A673 (cell line): ENCODE data around the gene EFCAB6. TPM values are rescaled to one million over a fixed set of nuclear protein-coding genes. Genes with fewer than 3 reads are reported as not detected.

Experiments
- BruUV-seq: library from RNA; stranded (reverse); fragments of 400-500 nt; replicated peaks from 2 replicates; lab custom pipeline; 2021; lab: Mats Ljungman, UMichigan
- CTCF ChIA-PET: fragments of 300-600 bp; sonication (Branson Sonifier 250); formaldehyde crosslinking; loops from one replicate; lab custom pipeline; 2022; ENCODE audit warnings: antibody characterized with exemption; lab: Charles Lee
- POLR2A ChIA-PET: fragments of 300-600 bp; sonication (Branson Sonifier 250); formaldehyde crosslinking; loops from one replicate; lab custom pipeline; 2022; ENCODE audit warnings: antibody characterized with exemption; ENCODE audit not compliant: low non-redundant PET; lab: Charles Lee
- DNase-seq: peaks from one replicate; pipeline ENCODE4 v3.0.0-alpha.2; 2015; ENCODE audit warnings: low spot score
- H3K27ac ChIP-seq: fragments of 200-600 bp; sonication (generic); 2 replicates; pipeline ENCODE4 v1.5.1; 2016; ENCODE audit warnings: mixed run types, low read depth, mild to moderate bottlenecking, mixed read lengths, antibody characterized with exemption, low read length; ENCODE audit not compliant: poor library complexity, severe bottlenecking
- H3K27me3 ChIP-seq: fragments of 200-600 bp; sonication (generic); replicated peaks from 2 replicates; pipeline ENCODE4 v1.6.1; 2017; ENCODE audit warnings: mixed run types, low read depth, mild to moderate bottlenecking, mixed read lengths, antibody characterized with exemption, low read length; ENCODE audit not compliant: insufficient read depth, poor library complexity
- H3K36me3 ChIP-seq: fragments of 200-600 bp; sonication (generic); 2 replicates; pipeline ENCODE4 v1.6.1; 2016; ENCODE audit warnings: mixed run types, mild to moderate bottlenecking, mixed read lengths, antibody characterized with exemption, low read length; ENCODE audit not compliant: insufficient read depth, poor library complexity, severe bottlenecking
- H3K4me1 ChIP-seq: fragments of 200-600 bp; sonication (generic); 2 replicates; pipeline ENCODE4 v1.6.1; 2017; ENCODE audit warnings: mixed run types, mild to moderate bottlenecking, mixed read lengths, antibody characterized with exemption, low read length; ENCODE audit not compliant: insufficient read depth, poor library complexity, severe bottlenecking
- H3K4me3 ChIP-seq: fragments of 200-600 bp; sonication (generic); 2 replicates; pipeline ENCODE4 v1.5.1; 2016; ENCODE audit warnings: low read depth, mixed run types, mild to moderate bottlenecking, mixed read lengths, low read length; ENCODE audit not compliant: poor library complexity, severe bottlenecking
- H3K9me3 ChIP-seq: fragments of 200-600 bp; sonication (generic); 2 replicates; pipeline ENCODE4 v1.6.1; 2016; ENCODE audit warnings: mixed run types, low read depth, mild to moderate bottlenecking, mixed read lengths, antibody characterized with exemption, low read length; ENCODE audit not compliant: poor library complexity, severe bottlenecking
- EZH2 ChIP-seq: fragments of 200-600 bp; sonication (generic); IDR thresholded peaks from 2 replicates; pipeline ENCODE4 v1.6.1; 2017; ENCODE audit warnings: borderline replicate concordance, low read depth, mild to moderate bottlenecking, mixed read lengths, antibody characterized with exemption, low read length; ENCODE audit not compliant: poor library complexity, severe bottlenecking
- intact Hi-C: fragments of 100-400 bp; cut with micrococcal nuclease; formaldehyde crosslinking; loops from one replicate; pipeline ENCODE4 v1.10.0; 2022; ENCODE audit not compliant: unreplicated experiment
- total RNA-seq: library from RNA; stranded (reverse); gene quantifications from 2 replicates; pipeline ENCODE4 v1.2.3, GENCODE V29; 2021
- TF ChIP-seq, protein P1 (sequence below): fragments of 300-800, 200-600 bp; sonication (generic); conservative IDR thresholded peaks from 2 replicates; pipeline ENCODE4 v1.5.1; 2017; ENCODE audit warnings: low read depth, mild to moderate bottlenecking, antibody characterized with exemption, low read length, moderate library complexity, mixed read lengths

EFCAB6 gene
- total RNA-seq, 1 experiment from 2014 or later: 0.41 TPM

DNA sequence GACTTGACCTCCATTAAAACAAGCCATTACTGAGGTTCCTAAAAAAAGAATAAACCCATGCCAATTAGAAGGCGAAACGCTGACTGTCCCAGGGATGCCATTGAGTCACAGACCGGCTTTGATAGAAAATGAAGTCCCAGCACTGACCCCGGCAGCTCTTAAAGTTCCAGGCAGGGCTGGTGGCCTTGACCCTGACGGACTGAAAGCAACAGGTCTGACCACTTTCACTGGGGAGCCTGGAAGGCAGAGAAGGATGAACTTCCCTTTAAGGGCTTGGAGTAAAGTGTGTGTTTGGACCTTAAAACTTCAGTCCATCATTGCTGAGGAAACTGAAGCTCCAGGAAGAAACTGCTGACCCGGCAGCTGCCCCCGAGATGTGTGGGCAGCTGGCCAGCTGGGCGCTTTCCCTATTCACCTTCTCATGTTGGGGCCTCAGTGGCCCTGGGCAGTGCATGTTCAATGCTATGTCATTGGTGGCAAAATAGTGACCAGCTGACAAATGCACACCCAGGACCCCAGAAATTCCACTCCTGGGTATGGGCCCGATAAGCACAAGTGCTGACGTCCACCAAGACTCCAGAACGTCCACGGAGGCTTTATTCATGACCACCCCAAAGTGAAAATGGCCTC, 18.9 kb upstream of the EFCAB6 start:
- Histone ChIP-seq H3K4me3 (no peak overlapping the region), H3K27me3 (no peaks in the 10 kb centered on the region), H3K9me3 (no peaks in the 10 kb centered on the region), H3K27ac (no peak overlapping the region), H3K36me3 (no peaks in the 10 kb centered on the region), H3K4me1 (no peaks in the 10 kb centered on the region)
- ChIA-PET POLR2A (no interaction called here), CTCF (no interaction called here)
- no peak for DNase-seq
- intact Hi-C loops: no loop called here
- TF ChIP-seq EZH2: no peak
- TF ChIP-seq, protein P1, sequence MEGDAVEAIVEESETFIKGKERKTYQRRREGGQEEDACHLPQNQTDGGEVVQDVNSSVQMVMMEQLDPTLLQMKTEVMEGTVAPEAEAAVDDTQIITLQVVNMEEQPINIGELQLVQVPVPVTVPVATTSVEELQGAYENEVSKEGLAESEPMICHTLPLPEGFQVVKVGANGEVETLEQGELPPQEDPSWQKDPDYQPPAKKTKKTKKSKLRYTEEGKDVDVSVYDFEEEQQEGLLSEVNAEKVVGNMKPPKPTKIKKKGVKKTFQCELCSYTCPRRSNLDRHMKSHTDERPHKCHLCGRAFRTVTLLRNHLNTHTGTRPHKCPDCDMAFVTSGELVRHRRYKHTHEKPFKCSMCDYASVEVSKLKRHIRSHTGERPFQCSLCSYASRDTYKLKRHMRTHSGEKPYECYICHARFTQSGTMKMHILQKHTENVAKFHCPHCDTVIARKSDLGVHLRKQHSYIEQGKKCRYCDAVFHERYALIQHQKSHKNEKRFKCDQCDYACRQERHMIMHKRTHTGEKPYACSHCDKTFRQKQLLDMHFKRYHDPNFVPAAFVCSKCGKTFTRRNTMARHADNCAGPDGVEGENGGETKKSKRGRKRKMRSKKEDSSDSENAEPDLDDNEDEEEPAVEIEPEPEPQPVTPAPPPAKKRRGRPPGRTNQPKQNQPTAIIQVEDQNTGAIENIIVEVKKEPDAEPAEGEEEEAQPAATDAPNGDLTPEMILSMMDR: no peak
- BruUV-seq: no TSS peak

DNA sequence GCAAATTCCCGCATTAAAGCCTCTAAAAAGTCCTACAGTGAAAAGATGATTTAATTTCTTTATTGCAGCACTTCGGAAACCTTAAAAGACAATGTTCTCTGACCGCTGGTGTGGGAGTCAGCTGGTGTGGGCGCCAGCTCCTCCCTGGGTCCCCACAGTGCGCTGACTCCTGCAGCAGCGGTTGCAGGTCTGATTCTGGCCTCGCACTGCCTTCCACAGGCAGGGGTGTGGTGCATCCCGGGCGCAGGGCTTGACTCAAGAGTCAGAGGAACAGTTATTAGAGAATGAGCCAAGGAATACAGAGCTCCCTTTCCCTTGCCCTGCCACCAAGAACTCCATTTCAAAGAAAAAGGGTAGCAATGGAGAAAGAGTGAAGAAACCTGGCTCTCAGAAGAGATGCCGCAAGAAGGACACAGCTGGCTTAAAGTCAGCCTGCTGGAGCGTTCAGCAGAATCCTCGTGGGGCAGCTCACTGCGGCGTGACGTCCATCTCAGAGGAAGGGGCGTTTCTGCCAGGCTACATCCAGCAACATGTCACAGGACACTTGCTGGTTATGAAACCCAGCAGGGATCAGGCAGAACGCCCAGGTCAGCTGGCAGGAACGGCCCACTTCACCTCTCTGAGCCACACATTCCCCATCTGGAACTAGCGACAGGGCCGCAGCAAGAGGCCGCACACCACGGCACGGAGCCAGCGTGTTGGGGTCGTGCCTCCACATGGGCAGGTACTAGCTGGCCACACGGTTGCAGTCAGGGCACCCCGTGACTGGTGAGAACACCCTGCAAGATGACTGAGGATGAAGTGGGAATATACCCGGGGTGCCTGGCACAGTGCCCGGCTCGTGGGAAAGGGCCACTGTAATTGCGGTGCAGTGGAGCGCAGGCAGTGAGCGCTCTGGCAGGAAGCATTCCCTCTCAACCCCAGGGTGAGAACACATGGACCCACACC, 18.1 kb upstream of the EFCAB6 start:
- Histone ChIP-seq H3K4me1 (no peaks in the 10 kb centered on the region), H3K27me3 (no peaks in the 10 kb centered on the region), H3K9me3 (no peaks in the 10 kb centered on the region), H3K4me3 (no peak overlapping the region), H3K36me3 (no peaks in the 10 kb centered on the region), H3K27ac (no peak overlapping the region)
- intact Hi-C loops: no loop called here
- TF ChIP-seq EZH2: no peak
- TF ChIP-seq, protein P1: no peak
- no TSS peak for BruUV-seq
- no peak for DNase-seq
- POLR2A ChIA-PET: interaction anchor here (0.6 kb wide), 1 partner anchor 85 kb away, joined by 3 read pairs; no protein-coding TSS in a partner anchor
- CTCF ChIA-PET: no interaction called here

DNA sequence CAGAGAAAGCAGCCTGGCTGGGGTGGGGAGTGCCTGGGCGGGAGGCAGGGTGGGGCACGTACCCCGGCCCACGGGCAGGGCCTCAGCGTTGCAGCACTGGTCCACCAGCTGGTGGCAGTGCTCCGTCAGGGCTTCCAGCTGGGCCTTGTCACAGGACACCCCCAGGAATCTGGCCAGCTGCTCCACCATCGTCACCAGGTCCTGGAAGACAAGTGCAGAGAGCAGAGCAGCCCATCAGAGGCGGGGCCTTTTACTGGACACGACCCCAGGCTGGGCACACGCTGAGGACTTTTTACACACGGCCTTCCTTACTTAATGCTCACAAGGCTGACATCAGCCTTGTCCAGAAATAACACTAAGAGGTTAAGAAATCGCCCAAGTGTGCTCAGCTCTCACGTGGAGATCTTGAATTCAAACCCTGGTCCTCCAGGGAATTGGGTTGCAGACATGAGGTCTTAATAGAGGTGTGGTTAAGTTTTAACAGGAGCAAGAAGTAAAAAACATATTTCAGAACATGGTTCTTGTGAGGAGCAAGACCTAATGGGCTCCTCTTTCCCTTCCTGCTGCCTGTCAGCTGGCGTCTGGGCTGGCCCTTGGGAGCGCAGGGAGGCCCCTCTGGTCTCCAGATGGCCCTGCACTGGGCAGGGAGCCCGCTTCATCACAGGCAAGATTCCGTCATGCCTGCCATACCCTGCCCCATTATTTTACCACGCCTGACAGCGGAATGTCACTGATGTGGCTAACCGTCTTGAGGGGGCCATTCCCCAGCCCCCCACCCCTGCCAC, 17.1 kb upstream of the EFCAB6 start:
- Histone ChIP-seq H3K27ac (no peak overlapping the region), H3K27me3 (no peaks in the 10 kb centered on the region), H3K36me3 (no peaks in the 10 kb centered on the region), H3K4me3 (no peak overlapping the region), H3K4me1 (no peaks in the 10 kb centered on the region), H3K9me3 (no peaks in the 10 kb centered on the region)
- no TSS peak for BruUV-seq
- TF ChIP-seq, protein P1: peak; percentile 23; the same call in 1 of the 2 replicates
- TF ChIP-seq EZH2: no peak
- ChIA-PET CTCF (no interaction called here), POLR2A (no interaction called here)
- peak; percentile 18 for DNase-seq
- intact Hi-C loops: no loop called here
